DND-41 (cell line): ENCODE data around the gene PRKCZ.

Source experiments
- EZH2 ChIP-seq: IDR thresholded peaks from 3 replicates; pipeline ENCODE4 v1.6.1; 2012; ENCODE audit warnings: borderline replicate concordance, low read depth, mild to moderate bottlenecking, moderate library complexity, low read length, inconsistent platforms; ENCODE audit not compliant: severe bottlenecking
- TF ChIP-seq, protein P1 (sequence below): IDR thresholded peaks from 2 replicates; pipeline ENCODE4 v1.5.1; 2012; ENCODE audit warnings: borderline replicate concordance, low read length, moderate library complexity, mild to moderate bottlenecking; ENCODE audit not compliant: poor library complexity, severe bottlenecking; ENCODE audit errors: extremely low read depth

DNA sequence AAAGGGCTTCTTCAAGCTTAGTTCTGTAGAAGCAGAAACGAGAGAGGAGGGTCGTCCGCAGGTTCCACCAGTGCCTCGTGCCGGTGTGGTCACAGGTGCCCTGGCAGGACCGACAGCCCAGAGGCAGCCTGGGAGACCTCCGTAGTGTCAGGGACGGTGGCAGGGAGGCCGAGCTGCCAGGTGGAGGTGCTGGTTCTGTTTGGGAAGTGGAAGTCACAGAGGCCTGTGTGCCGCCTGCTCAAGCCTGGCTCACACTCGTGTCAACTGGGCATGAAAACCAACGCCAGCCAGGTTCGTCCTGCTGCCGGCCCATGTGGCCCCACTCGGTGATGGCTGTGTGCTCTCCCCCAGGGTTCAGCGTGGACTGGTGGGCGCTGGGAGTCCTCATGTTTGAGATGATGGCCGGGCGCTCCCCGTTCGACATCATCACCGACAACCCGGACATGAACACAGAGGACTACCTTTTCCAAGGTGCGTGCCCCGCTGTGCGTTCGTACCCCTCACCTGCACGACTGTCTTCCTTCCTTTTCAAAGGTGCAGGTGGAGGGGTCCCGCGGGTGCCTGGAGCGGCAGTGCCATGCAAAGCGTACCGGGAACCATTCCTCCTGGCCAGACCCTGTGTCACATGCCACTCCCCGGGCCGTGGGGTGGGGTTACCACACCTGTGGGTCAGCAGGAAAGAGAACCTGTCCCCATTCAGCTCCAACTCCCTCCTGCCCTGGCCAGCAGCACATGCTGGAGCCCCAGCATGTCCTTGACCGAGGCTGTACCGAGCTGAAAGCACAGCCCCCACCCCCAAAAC, 123.5 kb downstream of the PRKCZ start:
- TF ChIP-seq, protein P1, sequence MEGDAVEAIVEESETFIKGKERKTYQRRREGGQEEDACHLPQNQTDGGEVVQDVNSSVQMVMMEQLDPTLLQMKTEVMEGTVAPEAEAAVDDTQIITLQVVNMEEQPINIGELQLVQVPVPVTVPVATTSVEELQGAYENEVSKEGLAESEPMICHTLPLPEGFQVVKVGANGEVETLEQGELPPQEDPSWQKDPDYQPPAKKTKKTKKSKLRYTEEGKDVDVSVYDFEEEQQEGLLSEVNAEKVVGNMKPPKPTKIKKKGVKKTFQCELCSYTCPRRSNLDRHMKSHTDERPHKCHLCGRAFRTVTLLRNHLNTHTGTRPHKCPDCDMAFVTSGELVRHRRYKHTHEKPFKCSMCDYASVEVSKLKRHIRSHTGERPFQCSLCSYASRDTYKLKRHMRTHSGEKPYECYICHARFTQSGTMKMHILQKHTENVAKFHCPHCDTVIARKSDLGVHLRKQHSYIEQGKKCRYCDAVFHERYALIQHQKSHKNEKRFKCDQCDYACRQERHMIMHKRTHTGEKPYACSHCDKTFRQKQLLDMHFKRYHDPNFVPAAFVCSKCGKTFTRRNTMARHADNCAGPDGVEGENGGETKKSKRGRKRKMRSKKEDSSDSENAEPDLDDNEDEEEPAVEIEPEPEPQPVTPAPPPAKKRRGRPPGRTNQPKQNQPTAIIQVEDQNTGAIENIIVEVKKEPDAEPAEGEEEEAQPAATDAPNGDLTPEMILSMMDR, result no peak
- TF ChIP-seq EZH2, result no peak
